PC-3 (cell line): Measurements from ENCODE around the gene TPST1. TPM values are rescaled to one million over a fixed set of nuclear protein-coding genes. Genes with fewer than 3 reads are reported as not detected.

Experiments
- ATAC-seq: fragments of 200-7000 bp; cut with Tn5 transposase; 2 replicates; pipeline ENCODE4 v1.9.1; 2020; ENCODE audit warnings: mild to moderate bottlenecking, moderate library complexity
- BruUV-seq: library from RNA; stranded (reverse); fragments of 400-500 nt; replicated peaks from 2 replicates; lab custom pipeline; 2021; lab: Mats Ljungman, UMichigan
- CTCF ChIA-PET: fragments of 300-600 bp; sonication (Branson Sonifier 250); formaldehyde crosslinking; loops from one replicate; lab custom pipeline; 2022; ENCODE audit warnings: antibody characterized with exemption; lab: Charles Lee
- POLR2A ChIA-PET: fragments of 300-600 bp; sonication (Branson Sonifier 250); formaldehyde crosslinking; loops from one replicate; lab custom pipeline; 2022; ENCODE audit warnings: antibody characterized with exemption; ENCODE audit not compliant: unreplicated experiment; lab: Charles Lee
- DNase-seq: peaks from one replicate; pipeline ENCODE4 v3.0.0-alpha.2; 2015
- H2AFZ ChIP-seq: fragments of 300-600 bp; sonication (generic); 2 replicates; pipeline ENCODE4 v1.6.0; 2016; ENCODE audit warnings: antibody characterized with exemption, low read length
- H3F3A ChIP-seq: fragments of 300-600 bp; sonication (generic); one replicate; pipeline ENCODE4 v1.6.0; 2017; ENCODE audit warnings: antibody characterized with exemption, low read length, control low read depth, mild to moderate bottlenecking; ENCODE audit not compliant: unreplicated experiment
- H3K27ac ChIP-seq: fragments of 300-600 bp; sonication (generic); 2 replicates; pipeline ENCODE4 v1.5.1; 2016; ENCODE audit warnings: mild to moderate bottlenecking, low read length
- H3K27me3 ChIP-seq: fragments of 300-600 bp; sonication (generic); 2 replicates; pipeline ENCODE4 v1.6.1; 2016; ENCODE audit warnings: low read length, mixed read lengths
- H3K36me3 ChIP-seq: fragments of 300-600 bp; sonication (generic); 2 replicates; pipeline ENCODE4 v1.6.1; 2016; ENCODE audit warnings: low read depth, mixed run types, low read length, mixed read lengths
- H3K4me1 ChIP-seq: fragments of 300-600 bp; sonication (generic); 2 replicates; pipeline ENCODE4 v1.5.1; 2016; ENCODE audit warnings: low read length; ENCODE audit not compliant: insufficient read depth
- H3K4me2 ChIP-seq: fragments of 300-600 bp; sonication (generic); 2 replicates; pipeline ENCODE4 v1.6.0; 2016; ENCODE audit warnings: low read length
- H3K4me3 ChIP-seq: fragments of 300-600 bp; sonication (generic); 2 replicates; pipeline ENCODE4 v1.5.1; 2016; ENCODE audit warnings: mild to moderate bottlenecking, low read length, mixed read lengths
- H3K79me2 ChIP-seq: fragments of 300-600 bp; sonication (generic); 2 replicates; pipeline ENCODE4 v1.6.1; 2017; ENCODE audit warnings: low read length, mixed read lengths
- H3K9ac ChIP-seq: fragments of 300-600 bp; sonication (generic); 2 replicates; pipeline ENCODE4 v1.6.0; 2016; ENCODE audit warnings: mild to moderate bottlenecking, low read length
- H3K9me2 ChIP-seq: fragments of 300-600 bp; sonication (generic); replicated peaks from 2 replicates; pipeline ENCODE4 v1.6.1; 2016; ENCODE audit warnings: mixed run types, low read length, mixed read lengths
- H3K9me3 ChIP-seq: fragments of 300-600 bp; sonication (generic); 2 replicates; pipeline ENCODE4 v1.6.1; 2016; ENCODE audit warnings: low read length, mixed read lengths
- H4K20me1 ChIP-seq: fragments of 300-600 bp; sonication (generic); 2 replicates; pipeline ENCODE4 v1.6.1; 2016; ENCODE audit warnings: low read length, mixed read lengths
- CTCF ChIP-seq: fragments of 300-600 bp; sonication (generic); conservative IDR thresholded peaks from 2 replicates; pipeline ENCODE4 v1.5.1; 2017; ENCODE audit warnings: antibody characterized with exemption, low read depth, mild to moderate bottlenecking, low read length
- EZH2 ChIP-seq: fragments of 300-600 bp; sonication (generic); IDR thresholded peaks from one replicate; pipeline ENCODE4 v1.6.1; 2017; ENCODE audit warnings: antibody characterized with exemption, mild to moderate bottlenecking, low read length; ENCODE audit not compliant: unreplicated experiment
- EZH2phosphoT487 ChIP-seq: fragments of 300-600 bp; sonication (generic); IDR thresholded peaks from 2 replicates; pipeline ENCODE4 v1.6.1; 2018; ENCODE audit warnings: mild to moderate bottlenecking, antibody characterized with exemption, low read length, borderline replicate concordance
- intact Hi-C: fragments of 100-400 bp; cut with micrococcal nuclease; formaldehyde crosslinking; loops from 2 replicates; pipeline ENCODE4 v1.9.0; 2023
- total RNA-seq: library from RNA; depleted of rRNA; stranded (reverse); fragments of >200 nt; gene quantifications from 2 replicates; pipeline ENCODE4 v1.2.3, GENCODE V29; 2014

Gene TPST1
- total RNA-seq, 1 experiment from 2014 or later, result 14.4 TPM

GRCh38 chr7:66377045-66377444 is 171.9 kb downstream of the TPST1 start:
- H4K20me1 ChIP-seq, result no peaks in the 10 kb centered on the region
- H3K27ac ChIP-seq, result no peak overlapping the region
- no peak overlapping the region for H2AFZ ChIP-seq
- BruUV-seq, result no TSS peak
- no peak overlapping the region for H3K4me3 ChIP-seq
- H3K79me2 ChIP-seq, result no peaks in the 10 kb centered on the region
- H3K9ac ChIP-seq, result no peak overlapping the region
- ChIA-PET CTCF (no interaction called here), POLR2A (no interaction called here)
- H3K4me2 ChIP-seq, result no peak overlapping the region
- no peaks in the 10 kb centered on the region; the same call in 1 of the 2 replicates for H3K4me1 ChIP-seq
- intact Hi-C loops, result no loop called here
- TF ChIP-seq EZH2 (no peak), EZH2phosphoT487 (no peak), CTCF (no peak)
- no peak for DNase-seq
- no peak for ATAC-seq
- no peaks in the 10 kb centered on the region for H3F3A ChIP-seq
- no peaks in the 10 kb centered on the region for H3K27me3 ChIP-seq
- no peaks in the 10 kb centered on the region for H3K9me3 ChIP-seq
- H3K36me3 ChIP-seq, result no peaks in the 10 kb centered on the region
- H3K9me2 ChIP-seq, result no peaks in the 10 kb centered on the region

GRCh38 chr7:66377714-66378113 is 172.6 kb downstream of the TPST1 start:
- CTCF ChIA-PET, result no interaction called here
- no peak for TF ChIP-seq EZH2
- TF ChIP-seq CTCF, result no peak
- no peak for TF ChIP-seq EZH2phosphoT487
- no peak for ATAC-seq

GRCh38 chr7:66379542-66380160 is 174.5 kb downstream of the TPST1 start:
- H3K27me3 ChIP-seq, result no peaks in the 10 kb centered on the region
- TF ChIP-seq CTCF (no peak), EZH2phosphoT487 (no peak), EZH2 (no peak)
- no peaks in the 10 kb centered on the region for H4K20me1 ChIP-seq
- ChIA-PET CTCF (interaction anchor here (0.6 kb wide), 1 partner anchor 304 kb away, joined by 8 read pairs; the partner anchor contains the start of gene ASL), POLR2A (no interaction called here)
- H2AFZ ChIP-seq, result no peak overlapping the region
- H3K36me3 ChIP-seq, result no peaks in the 10 kb centered on the region
- H3K4me3 ChIP-seq, result no peak overlapping the region
- H3K27ac ChIP-seq, result no peak overlapping the region
- H3F3A ChIP-seq, result no peaks in the 10 kb centered on the region
- H3K9me2 ChIP-seq, result no peaks in the 10 kb centered on the region
- no peak overlapping the region for H3K9ac ChIP-seq
- 0 out of 2 replicates have a peak, but pooled peaks have one; percentile 35 for ATAC-seq
- no peaks in the 10 kb centered on the region for H3K9me3 ChIP-seq
- intact Hi-C loops, result no loop called here
- H3K4me1 ChIP-seq, result no peaks in the 10 kb centered on the region; the same call in 1 of the 2 replicates
- BruUV-seq, result no TSS peak
- H3K4me2 ChIP-seq, result no peak overlapping the region
- no peaks in the 10 kb centered on the region for H3K79me2 ChIP-seq
- peak; percentile 23 for DNase-seq

More at GRCh38 chr7:66377714-66378113, 172.6 kb downstream of the TPST1 start:
- H3K4me3 ChIP-seq, result no peak overlapping the region
- H3K27ac ChIP-seq, result no peak overlapping the region
- H2AFZ ChIP-seq, result no peak overlapping the region
- no peaks in the 10 kb centered on the region for H3F3A ChIP-seq
- H3K9ac ChIP-seq, result no peak overlapping the region
- H3K4me2 ChIP-seq, result no peak overlapping the region
- H3K4me1 ChIP-seq, result no peaks in the 10 kb centered on the region; the same call in 1 of the 2 replicates
- H3K36me3 ChIP-seq, result no peaks in the 10 kb centered on the region
- H3K9me3 ChIP-seq, result no peaks in the 10 kb centered on the region
- H3K9me2 ChIP-seq, result no peaks in the 10 kb centered on the region
- no peak for DNase-seq
- POLR2A ChIA-PET, result no interaction called here
- intact Hi-C loops, result no loop called here
- H3K27me3 ChIP-seq, result no peaks in the 10 kb centered on the region
- BruUV-seq, result no TSS peak
- no peaks in the 10 kb centered on the region for H4K20me1 ChIP-seq
- H3K79me2 ChIP-seq, result no peaks in the 10 kb centered on the region
